NCI-H1048 (cell line): ENCODE data around the gene KLHDC3.

Source experiments
- DNase-seq: peaks from one replicate; lab custom pipeline; 2025; lab: John Stamatoyannopoulos, UW

The KLHDC3 gene, protein sequence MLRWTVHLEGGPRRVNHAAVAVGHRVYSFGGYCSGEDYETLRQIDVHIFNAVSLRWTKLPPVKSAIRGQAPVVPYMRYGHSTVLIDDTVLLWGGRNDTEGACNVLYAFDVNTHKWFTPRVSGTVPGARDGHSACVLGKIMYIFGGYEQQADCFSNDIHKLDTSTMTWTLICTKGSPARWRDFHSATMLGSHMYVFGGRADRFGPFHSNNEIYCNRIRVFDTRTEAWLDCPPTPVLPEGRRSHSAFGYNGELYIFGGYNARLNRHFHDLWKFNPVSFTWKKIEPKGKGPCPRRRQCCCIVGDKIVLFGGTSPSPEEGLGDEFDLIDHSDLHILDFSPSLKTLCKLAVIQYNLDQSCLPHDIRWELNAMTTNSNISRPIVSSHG

DNA sequence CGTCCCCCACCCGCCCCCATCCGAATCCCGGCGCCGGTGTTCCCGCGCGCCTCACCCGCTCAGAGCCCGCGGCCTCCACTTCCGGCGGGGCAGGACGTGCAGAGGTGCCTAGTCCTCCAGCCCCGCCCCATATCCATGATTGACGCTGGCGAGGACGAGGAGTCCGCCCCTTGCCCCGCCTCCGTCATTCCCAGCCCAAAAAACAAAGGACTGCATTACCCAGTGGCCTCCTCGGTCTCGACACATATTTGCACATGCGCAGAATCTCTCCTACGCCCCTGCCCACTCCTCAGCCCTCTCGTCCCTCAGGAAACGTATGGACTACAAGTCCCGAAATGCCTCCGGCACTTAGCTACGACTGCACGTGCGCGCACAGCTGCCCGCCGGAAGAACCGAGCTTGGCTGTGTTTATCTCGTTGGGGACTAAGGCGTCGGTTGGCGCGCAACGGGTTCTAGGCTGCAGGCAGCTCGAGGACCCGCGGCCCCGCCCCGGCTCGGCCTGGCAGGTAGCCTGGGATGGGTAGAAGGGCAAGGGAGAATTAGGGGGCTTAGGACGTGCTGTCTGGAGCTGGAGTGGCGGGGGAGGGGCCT lies at the start of gene KLHDC3, which contains the start of gene MEA1:
KLHDC3 (plus strand) TSS at position 407 of the 591 bp plus-strand sequence. CDS start 2,944 bp downstream, outside the sequence.
MEA1 (minus strand) TSS at position 104 of the 591 bp plus-strand sequence. CDS start 133 bp downstream, outside the sequence.
- peak; percentile 99 for DNase-seq

DNA sequence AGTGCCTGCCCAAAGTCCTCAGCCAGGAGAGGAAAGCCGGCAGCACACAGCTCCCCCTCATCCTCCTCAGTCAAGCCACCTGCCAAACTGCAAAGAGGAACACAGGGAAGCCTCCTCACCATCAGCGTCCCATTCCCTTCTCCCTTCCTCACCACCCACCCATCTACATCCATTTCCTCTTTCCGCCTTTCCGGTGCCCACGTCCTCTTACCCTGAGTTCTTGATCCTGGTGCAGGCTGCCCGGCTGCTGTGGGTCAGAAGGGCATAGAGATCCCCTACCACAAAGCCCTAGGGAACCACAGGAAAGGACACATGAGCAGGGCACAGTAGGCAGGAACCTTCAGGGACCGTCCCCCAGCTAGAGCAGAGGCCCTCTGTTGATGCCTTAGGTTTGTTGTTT lies 47.5 kb upstream of the KLHDC3 start:
- no peak for DNase-seq

DNA sequence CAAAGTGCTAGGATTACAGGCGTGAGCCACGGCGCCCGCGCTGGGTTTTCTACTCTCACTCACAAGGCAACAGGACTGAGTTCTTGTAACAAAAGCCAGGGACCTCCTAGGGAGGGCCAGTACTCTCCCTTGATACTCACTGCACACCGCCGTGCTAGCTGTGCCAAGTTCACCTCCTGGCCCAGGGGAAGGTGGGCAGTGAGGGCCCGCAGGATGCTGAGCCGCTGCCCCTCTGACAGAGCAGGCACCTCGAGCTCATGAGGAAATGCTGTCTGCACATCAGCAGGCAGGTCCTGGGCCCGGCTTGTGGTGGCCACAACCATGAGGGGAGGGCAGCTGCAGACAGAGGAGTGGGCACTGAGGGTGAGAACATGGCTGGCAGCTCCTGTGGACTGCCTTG lies 46.8 kb upstream of the KLHDC3 start:
- DNase-seq, result no peak

DNA sequence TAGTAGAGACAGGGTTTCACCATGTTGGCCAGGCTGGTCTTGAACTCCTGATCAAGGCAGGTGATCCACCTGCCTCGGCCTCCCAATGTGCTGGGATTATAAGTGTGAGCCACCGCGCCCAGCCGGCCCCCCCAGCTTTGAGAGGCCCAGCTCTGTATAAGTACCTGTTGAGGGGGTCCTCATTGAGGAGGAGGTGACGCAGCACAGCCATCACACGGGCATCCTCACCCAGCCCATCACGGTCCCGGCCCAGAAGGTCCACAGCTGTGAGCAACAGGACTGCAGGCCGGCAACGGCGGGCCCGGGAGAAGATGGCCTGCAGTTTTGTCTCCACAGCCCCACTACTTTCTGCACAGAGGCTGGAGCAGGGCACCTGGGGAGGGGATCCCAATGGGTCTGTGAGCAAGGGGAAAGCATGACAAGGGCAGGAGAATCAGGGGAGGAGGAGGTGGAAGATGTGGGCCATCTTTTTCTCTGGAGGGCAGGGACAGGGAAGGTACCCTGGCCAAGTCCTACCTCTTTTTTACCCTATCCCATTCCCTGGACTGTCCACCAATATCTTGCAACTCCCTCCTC lies 45.8 kb upstream of the KLHDC3 start:
- no peak for DNase-seq

DNA sequence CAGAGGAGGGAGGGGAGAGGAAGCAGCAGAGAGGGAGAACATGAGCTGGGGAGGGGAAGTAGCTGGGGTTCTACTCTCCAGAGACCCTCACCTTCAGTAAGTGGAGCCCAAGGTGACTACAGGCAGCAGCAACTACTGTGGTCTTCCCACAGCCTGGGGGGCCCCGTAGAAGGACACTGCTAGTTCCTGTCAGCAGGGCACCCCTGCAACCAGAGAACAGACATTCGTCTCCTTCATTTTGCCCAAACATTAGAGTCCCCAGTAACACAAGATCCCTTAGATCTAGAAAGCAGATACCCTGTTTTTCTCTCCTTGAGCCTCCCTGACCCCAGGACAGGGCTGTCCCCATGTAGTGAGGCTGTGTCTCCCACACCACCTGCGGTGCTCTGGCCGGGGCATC lies 45.3 kb upstream of the KLHDC3 start:
- no peak for DNase-seq

DNA sequence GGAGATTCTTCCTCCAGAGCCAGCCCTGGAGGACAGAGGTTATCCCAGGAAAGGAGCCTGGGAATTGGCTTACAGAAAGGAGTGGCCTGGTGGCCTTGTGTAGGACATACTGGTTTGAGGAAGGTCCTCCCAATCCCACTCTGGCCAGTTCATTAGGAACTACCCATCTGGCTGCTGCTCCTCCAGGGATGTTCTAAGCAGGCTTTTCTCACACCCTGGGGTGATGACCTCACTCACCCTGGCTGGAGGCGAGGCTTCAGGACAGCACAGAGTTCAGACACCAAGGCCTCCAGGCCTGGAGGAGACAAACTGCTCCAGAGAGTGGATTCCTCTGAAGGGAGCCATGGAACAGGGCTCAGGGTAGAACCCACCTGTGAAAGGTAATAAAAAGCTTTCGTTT lies 44.6 kb upstream of the KLHDC3 start:
- no peak for DNase-seq

DNA sequence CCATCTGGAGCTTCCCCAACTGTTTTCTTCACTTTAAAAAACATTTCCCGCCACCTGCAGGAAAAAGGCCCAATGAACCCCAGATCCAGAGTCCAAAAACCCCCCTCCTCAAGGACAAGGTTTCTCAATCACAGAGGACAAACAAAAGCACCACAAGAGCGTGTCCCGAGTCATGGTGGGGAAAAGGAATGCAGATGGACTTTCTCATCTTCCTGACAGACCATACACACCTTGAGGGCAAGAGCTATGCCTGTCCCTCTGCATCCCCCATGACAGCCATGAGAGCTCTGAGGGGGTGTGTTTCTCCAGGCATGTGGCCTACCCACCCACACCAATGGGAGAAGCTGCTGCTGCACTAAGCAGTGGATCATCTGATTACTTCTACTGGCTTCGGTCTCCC lies 44.1 kb upstream of the KLHDC3 start:
- DNase-seq, result no peak

DNA sequence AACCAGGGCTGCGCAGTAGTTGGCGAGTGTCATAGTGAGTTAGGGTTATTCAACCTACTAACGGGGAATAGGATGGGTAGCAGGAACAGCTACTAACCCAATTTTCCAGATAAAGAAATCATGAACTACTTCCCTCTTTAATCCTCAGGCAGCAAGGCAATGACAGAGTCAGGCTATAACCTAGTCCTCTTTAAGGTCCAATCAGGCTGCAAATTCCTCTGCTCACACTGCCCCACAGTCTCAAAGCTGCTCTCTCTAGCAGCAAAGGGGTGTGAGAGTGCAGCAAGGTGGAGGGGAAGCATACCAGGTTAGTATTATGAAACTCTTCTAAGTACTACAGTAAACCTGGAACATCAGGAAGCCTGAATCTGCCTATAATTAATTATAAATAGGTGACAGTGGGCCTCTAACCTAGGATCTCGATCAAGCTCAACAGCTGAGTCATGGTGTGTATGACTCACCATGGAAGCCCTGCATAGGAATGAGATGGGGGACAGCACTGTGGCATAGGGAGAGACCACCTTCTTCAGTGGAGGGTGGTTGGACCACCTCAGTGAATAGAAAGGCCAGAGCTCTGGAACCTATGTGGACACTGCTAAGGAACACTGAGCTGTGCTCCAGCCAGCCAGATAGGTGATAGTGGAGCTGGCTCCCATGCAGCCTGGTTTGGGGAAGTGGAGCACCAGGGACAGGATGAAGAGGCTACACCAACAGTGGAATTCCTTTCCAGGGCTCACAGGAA lies 43.0 kb upstream of the KLHDC3 start:
- DNase-seq, result no peak

DNA sequence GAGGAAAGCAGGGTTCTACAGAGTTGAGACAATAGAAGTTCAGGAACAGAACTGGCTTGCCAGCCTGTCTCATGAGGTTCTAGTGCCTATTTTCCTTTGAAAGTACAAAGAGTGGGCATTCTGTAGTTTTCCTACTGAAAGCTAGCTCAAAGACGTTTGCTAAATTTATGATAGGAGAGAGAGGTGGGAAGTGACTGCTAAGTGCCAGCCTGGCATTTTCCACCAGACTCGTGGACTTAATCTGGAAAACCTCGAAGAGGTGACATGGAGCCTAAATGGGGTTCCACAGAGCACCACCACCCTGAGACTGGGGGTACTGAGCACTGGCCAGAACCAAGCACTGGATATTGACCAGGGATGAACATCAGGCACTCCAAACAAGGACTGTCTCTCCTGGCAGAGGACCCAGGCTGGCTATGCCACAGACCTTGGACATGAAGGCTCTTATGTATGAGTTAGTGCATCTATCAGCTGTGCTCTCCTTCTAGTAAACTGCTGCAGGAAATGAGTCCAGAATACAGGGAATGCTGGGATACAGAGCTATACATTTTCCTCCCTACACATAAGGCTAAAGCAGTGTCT lies 42.2 kb upstream of the KLHDC3 start:
- no peak for DNase-seq

DNA sequence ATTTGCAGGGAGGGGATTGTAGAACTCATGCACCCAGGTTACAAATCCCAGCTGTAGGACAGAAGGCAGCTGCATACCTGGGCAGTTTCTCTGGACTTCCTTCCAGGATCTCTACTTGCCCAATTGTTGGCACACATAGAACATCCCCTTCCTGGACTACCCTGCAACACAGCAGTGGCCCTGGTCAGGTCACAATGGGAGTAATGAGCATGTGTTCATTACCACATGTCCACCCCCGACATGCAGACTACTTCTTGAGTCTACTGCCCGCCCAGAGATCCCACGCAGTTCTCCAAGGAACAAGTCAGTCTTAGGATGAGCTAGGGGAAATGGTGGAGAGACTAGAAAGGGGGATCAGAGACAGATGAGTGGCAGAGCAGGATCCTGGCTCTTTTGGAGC lies 40.1 kb upstream of the KLHDC3 start:
- DNase-seq, result no peak

DNA sequence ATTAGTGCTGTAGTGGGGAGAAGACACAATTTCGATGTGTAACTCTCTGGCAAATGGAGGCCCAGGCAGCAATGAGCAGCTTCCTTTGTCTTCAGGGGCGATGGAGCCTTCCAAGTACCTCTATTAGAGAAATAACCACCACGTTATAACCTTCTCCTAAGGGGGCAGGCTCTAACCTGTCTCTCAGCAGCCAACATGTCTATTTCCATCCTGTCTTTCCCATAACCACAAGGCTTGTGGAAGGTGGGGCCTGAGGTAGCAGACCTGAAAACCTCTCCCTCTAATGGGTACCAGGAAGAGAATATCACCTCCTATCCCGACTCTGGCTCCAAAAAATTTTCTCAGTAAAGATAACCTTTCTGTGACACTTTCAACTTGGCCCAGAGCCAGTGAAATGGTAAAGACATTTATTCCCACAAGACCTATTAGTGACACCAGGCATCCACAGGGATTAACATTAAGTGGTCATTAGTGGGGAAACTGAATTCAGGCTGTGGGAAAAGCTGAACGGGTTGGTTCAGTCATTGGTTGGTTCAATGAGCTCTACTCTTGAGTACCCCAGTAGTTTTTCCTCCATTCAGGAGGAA lies 39.0 kb upstream of the KLHDC3 start:
- DNase-seq, result no peak

DNA sequence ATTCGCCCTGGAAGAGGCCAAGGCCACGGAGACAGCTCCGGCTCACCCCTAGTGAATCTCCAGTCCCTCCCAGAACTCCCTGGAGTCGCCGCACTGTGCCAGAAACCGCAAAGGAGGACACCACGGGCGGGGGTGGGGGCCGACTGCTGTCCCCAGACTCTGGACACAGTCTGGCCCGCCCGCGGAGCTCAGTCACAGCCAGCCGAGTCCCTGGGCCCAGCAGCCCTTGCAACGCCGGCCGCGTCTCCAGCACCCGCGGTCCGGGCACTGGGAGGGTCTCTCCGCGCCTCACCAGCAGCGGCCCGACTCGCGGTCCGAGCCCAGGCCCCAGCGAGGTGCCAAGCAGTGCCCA lies 35.6 kb upstream of the KLHDC3 start:
- DNase-seq, result no peak

DNA sequence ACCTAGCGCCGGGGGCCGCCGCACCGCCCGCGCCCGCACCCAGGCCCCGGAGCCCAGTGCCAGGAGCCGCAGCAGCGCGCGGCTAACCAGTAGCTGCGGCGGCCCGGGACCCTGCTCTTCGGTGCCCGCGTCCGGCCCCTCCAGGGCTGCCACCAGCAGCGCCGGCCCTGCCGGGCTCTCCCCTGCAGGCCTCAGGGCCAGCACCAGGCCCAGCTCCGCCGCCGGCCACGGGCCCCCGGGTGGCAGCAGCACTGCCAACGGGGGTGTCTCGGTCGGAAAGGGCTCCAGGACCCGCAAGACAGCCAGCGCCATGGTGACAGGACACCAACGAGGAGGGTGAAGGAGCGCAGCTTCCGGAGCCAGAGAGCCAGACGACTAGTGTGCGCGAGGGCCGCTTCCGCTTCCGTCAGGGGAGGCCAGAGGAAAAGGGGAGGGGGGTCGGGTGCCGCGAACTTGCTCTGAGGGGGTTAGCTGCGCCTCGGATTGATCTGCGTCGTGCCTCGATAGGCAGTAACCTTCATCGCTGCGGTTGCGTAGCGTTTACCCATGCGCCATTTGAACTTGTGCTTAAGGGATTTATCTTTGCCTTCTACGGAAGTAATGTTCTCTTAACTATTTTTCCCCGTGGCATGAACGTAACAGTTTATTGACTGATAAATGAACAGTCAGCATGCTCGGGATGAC lies 35.1 kb upstream of the KLHDC3 start, which contains the start of gene PEX6:
PEX6 (minus strand) TSS at position 343 of the 684 bp plus-strand sequence; CDS start at position 312, 31 bp downstream.
- peak; percentile 84 for DNase-seq

DNA sequence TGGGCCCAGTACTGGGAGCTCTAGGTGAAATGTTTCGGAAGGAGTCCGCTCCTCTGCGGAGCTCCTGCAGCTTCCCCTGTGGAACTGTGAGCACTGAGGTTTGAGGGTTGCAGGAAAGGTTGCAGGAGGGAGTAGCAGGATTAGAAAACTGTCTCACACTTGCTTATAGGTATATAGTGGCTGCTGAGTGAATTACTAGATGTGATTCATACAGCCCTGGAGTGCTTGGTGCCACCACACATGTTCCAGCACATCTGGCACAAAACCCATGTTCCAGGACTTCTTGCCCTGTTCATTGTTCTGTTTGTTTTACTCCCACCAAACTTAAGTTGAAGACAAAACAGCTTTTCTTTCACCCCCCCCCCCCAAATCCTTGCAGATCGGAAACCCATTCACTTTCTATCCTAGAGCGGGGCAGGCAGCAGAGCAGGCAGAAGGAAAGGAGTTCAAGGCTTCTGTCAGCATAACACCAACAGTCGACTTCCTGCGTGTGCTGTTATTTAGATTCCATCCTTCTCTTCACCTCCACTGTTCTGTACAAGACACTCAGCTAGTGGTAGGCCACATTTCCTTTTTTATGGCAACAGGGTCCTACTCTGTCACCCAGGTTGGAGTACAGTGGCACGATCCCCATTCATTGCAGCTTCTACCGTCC lies 34.4 kb upstream of the KLHDC3 start:
- DNase-seq, result no peak

DNA sequence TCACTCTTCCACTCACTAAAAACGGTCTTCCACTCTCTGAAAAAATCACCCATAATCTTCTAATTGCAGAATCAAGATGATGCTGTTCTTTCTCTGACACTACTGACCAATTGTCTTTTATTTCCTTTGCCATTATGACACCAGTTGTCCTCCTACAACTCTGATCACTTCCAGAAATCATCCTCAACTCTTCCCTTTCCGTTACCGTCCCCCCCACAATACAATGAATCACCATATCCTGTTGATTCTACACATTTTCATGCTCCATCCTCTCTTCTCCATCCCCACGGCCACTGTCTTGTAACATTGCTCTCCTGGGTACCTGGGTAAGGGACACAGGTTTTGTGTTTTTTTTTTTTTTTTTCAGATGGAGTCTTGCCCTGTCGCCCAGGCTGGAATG lies 32.2 kb upstream of the KLHDC3 start:
- no peak for DNase-seq

DNA sequence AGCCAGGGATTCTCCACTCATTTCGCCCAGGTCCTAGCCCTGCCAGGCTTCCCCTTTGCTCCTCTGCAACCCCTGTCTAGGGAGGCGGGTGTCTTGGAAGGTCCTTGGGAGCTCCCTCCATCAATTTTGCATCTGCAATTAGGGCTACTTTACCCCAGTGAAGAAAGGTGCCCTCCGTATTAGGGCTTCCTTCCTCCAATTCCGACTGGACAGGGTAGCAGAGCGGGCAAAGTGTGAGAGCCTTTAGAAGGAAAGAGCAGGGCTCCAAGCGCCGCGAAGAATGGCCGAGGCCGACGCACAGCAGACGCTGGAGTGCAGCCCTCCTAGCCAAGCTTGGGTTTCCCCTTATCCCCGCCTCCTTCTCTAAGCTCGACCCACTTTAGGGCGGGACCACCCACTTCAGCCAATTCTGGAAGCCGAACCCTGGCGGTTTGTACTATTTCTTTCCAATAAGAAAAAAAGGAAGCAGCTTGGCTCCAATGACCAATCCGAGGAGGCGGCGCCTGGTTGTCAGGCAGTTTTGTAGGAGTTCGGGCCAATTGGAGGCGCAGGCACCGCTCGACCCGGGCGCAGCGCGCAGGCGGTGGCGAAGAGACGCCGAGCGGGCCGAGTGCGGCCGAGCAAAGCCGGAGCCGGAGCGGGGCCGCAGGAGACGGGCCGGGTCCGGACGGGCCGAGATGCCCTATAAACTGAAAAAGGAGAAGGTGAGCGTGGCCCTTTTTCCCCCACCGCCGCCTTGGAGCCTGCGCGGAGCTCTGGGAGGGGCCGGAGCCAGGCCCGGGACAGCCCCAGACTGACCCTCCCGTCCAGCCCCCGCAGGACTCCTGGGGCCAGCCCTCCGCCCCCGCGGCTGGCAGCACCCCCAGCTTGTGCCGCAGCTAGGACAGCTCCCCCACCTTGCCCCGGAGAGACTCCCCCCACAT lies 29.8 kb upstream of the KLHDC3 start, which contains the start of gene PPP2R5D:
PPP2R5D (plus strand) TSS at position 570 of the 923 bp plus-strand sequence; CDS start at position 678, 108 bp downstream.
- peak; percentile 98 for DNase-seq

DNA sequence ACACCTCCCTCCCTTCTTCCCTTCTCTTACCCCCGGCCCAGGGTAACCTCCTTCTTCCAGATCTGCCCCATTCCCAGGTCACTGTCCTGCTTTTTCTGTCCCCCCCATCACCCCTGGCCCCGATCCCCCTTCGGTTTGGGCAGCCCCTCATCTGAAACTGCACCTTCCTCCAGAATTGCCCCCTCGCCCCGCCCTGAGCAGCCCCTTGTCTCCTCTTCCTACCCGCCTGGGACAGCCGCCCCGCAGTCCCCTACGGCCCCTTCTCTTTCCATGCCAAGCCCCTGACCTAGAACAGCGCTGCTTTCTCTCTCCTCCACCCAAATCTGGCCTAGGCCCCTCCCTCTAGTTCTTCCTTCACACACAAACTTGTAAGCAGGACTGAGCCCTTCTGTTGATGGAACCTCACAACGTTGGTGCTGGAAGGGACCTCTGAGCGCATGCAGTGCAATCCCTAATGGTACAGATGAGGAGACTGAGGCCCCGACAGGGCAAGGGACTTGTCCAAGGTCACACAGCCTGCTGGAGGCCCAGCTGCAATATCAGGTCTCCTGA lies 29.0 kb upstream of the KLHDC3 start:
- DNase-seq, result no peak

DNA sequence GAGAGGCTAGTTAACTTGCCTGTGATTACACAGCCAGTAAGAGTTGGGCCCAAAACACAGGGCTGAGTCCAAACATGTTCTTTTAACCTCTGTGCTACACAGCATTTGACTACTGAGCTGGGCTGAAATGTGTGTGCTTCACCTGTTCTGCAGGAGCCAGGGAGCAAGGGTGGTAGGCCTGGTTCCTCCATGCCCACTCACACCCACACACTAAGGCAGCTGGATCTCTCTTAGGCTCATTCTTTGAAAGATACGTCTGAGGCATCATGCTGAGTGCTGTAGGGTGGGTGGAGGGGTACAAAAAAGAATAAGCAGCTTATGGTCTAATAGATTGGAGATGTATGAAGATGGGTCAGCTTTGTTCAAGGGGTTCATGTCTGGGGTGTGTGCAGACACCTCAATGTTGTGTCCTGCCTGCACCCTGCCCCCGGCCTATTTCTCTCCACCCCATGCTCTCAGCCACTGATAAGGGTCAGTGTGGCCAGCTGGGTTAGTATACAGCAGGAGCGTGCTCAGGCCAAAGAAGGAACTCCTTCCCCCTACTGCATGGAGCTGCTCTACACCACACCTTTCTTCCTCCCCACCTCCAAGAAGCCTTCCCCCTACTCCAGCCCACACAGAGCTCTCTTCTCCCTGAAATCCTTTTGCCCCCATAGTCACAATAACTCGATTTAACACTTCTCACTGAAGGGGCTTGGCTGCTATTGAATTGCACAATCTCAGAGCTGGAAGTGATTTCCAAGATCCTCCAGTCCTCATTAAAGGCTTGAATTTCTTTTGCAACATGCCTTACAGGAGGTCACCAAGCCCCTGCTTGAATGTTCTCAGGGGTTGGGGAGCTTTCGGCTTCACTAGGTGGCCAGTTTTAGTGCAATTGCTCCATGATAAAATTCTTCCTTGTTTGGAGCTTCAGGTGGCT lies 26.3 kb upstream of the KLHDC3 start:
- DNase-seq, result no peak
